Measurements from ENCODE around the gene EPHA6.
"Not testable (repeated sequence)": the region's sequence is repeated elsewhere in the genome, so short reads cannot be mapped to it uniquely, and the experiment has no call there.

The EPHA6 gene

DNA sequence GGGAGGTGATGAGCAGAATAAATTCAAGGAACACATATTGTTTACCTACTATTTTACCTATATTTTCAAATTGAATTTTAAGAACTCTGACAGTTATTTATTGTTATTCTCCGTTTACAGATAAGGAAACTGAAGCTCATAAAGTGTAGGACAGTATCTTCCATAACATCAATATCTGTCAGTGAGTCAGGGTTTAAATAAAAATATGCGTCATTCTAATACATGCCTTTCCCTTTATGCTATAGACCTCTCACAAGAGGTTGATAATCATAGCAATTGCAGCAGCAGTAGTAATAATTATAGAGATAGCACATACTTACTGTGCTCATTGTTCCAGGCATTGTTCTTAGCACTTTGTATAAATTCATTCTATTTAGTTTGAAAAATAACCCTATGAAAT, 101.1 kb downstream of the EPHA6 start:
- DNase-seq (ENCODE audit: low read depth) = no peak

DNA sequence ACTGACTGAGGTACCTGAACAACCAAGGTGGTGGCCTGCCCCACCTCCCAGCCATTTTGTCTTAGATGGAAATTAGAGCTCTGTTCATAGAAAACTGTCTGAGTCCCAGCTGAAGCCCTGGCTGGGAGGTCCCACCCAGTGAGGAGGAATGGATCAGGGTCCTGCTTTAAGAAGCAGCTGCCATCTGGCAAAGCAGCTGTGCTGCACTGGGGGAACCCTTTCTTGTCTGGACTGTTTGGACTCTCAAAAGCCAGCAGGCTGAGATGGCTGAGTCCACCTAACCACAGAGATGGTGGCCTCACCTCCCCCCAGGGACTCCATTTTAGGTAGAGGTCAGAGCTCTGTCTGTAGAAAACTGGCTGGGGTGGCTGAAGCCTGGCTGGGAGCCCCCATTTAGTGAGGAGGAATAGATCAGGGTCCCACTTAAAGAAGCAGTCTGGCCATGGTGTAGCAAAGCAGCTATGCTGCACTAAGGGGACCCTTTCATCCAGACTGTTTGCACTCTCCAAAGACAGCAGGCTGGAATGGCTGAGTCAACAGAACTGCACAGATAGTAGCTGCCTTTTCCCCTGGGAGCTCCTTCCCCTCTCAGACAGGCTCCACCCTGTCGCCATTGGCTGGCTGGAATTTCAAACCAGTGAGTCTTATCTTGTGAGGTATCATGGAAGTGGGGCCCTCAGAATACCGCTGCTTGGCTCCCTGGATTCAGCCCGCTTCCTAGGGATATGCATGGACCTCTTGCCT, 116.9 kb downstream of the EPHA6 start:
- no peak for DNase-seq (ENCODE audit: low read depth)

GRCh38 chr3:96942131-96942530, 127.7 kb downstream of the EPHA6 start:
- DNase-seq (ENCODE audit: low read depth) = not testable (repeated sequence)

DNA sequence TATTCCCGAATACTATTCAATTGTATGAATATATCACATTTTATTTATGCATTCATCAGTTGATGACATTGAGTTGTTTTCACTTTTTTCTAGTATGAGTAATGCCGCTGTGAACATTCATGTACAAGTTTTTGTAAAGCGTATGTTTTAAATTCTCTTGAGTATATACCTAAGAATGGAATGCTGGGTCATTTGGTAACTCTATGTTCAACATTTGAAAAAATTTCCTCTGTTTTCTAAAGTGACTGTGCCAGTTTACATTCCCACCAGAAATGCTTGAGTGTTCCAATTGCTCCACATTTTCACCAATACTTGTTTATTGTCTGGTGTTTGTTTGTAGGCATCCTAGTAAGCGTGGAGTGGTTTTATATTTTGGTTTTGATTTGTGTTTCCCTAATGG, 144.5 kb downstream of the EPHA6 start:
- DNase-seq (ENCODE audit: low read depth) = no peak

- DNase-seq (ENCODE audit: low read depth) = no peak
Measured at GRCh38 chr3:96959474-96959873, 145.1 kb downstream of the EPHA6 start.

DNA sequence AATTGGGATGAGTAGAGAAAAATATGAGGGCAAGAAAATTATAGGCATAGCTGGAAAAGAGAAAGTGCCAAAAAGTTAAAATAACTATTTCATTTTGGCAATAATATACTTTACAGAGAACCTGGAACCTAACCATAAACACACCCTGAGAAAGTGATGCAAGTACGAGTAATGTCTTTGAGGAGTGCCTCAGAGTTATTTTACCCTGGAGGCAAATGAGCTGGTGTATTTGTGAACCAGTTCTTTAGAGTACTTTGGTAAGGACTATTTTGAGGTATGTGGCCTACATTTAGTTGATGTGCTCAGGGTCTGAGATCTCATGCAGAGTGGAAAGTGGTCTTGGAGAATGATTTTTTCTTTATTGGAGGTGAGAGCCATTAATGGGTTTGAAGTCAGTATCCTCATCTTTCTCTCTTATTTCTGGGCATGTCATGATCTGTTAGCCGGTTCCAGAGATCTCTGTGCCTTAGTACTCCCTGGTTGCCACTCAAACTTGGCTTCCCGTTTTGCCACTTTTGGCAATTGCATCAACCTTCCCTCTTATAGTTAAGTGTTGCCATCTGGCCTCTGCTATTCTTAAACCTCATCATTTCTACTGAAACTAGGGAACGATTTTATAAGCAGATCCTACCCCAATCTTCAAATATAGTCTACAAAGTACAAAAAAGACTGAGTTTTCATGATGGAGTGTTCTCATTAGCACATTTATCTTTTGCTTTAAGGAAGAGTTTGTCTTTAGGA, 145.7 kb downstream of the EPHA6 start:
- DNase-seq (ENCODE audit: low read depth) = no peak

- DNase-seq (ENCODE audit: low read depth) = no peak
Measured at GRCh38 chr3:96960661-96961330, 146.4 kb downstream of the EPHA6 start.

GRCh38 chr3:96961576-96961975, 147.2 kb downstream of the EPHA6 start:
- no peak for DNase-seq (ENCODE audit: low read depth)

- no peak for DNase-seq (ENCODE audit: low read depth)
Measured at GRCh38 chr3:96966181-96966929, 152.0 kb downstream of the EPHA6 start.

DNA sequence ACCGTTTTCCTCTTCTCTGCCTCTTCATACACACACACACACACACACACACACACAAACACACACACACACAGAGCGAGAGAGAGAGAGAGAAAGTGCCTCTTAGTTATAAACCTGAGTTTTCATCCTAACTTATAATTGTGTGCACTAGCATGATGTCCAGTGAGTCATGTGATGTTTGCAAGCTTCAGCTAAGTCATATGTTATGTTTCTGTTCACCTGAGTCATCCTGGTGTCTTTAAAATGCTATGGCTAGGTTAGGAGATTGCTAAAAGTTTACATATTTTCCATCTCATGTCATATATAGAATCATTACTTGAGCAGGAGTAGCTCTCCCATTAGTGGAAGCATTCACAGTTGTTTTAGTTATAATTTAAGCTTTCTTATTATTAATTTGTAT, 155.8 kb downstream of the EPHA6 start:
- DNase-seq (ENCODE audit: low read depth) = no peak

DNA sequence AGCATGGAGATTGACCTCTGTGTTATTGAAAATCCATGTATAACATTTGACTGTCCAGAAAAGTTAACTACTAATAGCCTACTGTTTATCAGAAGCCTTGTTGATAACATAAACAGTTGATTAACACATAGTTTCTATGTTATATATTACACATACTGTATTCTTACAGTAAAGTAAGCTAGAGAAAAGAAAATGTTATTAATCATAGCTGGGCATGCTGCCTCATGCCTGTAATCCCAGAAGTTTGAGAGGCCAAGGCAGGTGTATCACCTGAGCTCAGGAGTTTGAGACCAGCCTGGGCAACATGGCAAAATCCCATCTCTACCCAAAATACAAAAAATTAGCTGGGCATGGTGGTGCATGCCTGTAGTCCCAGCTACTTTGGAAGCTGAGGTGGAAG, 163.3 kb downstream of the EPHA6 start:
- DNase-seq (ENCODE audit: low read depth) = no peak

DNA sequence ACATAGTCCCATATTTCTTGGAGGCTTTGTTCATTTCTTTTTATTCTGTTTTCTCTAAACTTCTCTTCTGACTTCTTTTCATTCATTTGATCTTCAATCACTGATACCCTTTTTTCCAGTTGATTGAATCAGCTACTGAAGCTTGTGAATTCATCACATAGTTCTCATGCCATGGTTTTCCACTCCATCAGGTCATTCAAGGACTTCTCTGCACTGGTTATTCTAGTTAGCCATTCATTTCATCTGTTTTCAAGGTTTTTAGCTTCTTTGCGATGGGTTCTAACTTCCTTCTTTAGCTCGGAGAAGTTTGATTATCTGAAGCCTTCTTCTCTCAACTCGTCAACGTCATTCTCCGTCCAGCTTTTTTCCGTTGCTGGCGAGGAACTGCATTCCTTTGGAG, 169.3 kb downstream of the EPHA6 start:
- DNase-seq (ENCODE audit: low read depth) = not testable (repeated sequence)

DNA sequence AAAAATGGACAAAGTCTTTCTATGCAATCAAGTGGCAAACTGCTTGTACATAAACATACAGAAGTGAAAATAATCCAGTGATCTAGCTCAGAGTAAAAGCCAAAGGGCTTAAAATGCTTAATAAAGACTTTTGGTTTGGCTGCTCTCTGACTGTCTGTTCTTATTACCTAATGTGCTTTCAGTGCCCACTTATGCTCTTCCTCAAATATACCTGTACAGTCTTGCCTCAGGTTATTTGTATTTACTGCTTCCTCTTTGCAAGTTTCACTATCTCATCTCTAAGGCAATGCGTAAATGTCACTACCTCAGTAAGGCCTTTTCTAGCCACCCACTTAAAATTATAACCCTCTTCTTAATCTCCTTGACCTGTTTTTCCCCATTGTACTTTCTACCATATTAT, 171.8 kb downstream of the EPHA6 start:
- DNase-seq (ENCODE audit: low read depth) = no peak

DNA sequence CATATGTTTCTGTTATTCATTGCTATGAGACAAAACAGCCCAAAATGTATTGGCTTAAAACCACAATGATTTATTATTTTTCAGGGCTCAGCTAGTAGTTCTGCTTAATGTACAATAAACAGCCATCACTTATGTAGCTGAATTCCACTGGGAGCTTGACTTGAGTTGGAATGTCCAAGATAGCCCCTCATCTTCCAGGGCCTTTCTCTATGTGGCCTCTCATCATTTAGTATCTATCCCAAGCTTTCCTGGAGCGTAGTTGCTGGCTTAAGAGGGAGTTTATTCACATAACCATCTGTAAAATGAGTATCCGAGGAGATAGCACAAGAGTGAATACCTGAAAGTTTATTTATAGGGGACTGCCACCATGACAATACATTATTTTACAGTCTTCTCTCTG, 176.8 kb downstream of the EPHA6 start:
- DNase-seq (ENCODE audit: low read depth) = no peak

DNA sequence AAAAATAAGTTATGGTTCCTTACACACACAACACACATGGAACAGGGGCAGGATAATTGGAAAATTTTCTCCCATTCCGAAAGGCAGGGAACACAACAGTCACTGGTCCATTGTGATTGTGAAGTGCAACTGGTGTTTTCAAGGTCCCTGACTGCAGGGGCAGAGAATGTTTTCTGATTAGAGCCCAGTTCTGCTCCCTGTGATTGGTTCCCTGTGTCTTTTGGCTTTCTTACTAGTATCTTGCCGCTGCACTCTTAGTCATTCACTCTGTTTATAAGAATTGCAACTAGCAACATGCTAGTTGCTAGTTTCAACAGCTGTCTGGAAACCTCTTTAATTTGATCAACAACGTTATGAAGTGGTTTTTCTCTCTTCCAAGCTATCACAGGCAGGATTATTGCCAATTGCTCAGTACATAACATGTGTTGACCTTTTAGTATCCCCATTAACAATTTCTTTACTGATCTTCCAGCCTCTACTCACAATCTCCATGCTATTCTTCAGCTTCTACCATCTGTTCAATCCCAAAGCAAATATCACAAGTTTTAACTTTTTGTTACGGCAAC, 177.5 kb downstream of the EPHA6 start:
- no peak for DNase-seq (ENCODE audit: low read depth)

- DNase-seq (ENCODE audit: low read depth) = no peak
Measured at GRCh38 chr3:96994988-96995387, 180.6 kb downstream of the EPHA6 start.

DNA sequence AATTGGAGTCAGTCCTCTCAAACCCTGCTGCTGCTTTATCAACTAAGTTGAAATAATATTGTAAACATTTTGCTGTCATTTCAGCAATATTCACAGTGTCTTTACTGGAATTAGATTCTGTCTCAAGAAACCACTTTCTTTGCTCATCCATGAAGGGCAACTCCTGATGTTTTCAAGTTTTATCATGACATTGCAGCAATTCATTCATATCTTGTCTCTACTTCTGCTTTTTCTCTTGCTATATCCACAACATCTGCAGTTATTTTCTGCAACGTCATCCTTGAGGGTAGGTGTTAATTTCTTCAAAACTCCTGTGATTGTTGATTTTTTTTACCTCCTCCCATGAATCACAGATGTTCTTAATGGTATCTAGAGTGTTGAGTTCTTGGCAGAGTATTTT, 181.6 kb downstream of the EPHA6 start:
- DNase-seq (ENCODE audit: low read depth) = no peak

- no peak for DNase-seq (ENCODE audit: low read depth)
Measured at GRCh38 chr3:97001611-97002010, 187.2 kb downstream of the EPHA6 start.

DNA sequence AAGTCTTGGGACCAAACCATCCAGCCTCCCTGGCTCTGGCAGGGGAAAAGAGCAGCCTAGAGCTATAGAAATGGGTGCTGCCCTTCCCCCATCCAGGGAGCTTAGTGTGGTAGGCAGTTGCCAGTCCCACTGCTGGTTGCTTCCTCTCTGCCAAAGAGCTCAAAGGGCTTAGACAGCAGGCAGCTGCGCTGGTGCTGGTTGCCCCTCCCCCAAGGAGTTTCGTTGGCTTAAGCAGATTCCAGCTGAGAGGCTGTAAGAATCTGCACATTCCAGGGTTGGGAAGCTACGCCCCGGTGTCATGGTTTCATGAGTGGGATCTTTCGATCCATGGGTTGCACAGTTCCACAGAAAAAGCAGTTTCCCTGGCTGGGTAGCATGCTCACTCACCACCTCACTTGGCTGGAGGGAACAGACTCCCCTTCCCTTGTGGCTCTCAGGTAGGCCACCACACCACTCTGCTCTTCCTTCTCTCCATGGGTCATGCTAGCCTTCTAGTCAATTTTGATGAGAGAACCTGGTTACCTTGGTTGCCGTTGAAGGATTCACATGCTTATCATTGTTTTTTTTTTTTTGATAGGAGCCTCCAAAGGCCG, 195.1 kb downstream of the EPHA6 start:
- no peak for DNase-seq (ENCODE audit: low read depth)

GRCh38 chr3:97010881-97011657, 196.7 kb downstream of the EPHA6 start:
- no peak for DNase-seq (ENCODE audit: low read depth)

DNA sequence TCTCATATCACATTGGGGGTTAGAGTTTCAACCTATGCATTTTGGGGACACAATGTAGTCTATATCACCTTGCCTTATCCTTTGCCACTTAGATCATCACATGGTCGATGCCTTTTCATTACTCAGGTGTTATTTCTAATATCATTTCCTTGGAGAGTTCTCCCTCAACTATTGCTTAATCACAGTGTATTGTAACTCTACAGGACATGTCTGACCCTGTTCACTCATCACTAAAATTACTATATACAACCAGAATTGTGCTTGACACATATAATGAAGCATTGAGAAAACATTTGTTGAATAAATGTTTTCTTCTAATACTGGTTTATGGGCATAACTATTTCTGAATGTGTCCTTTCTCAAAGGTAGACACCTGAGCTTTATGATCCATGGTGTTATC, 207.4 kb downstream of the EPHA6 start:
- no peak for DNase-seq (ENCODE audit: low read depth)

All from fibroblast of gingiva (primary cell).